Esophagus (tissue), 2 donors: Measurements from ENCODE around the gene CUBN. TPM values are rescaled to one million over a fixed set of nuclear protein-coding genes. Genes with fewer than 3 reads are reported as not detected.
"Not testable (repeated sequence)": the region's sequence is repeated elsewhere in the genome, so short reads cannot be mapped to it uniquely, and the experiment has no call there.

Experiments used
- H3K27ac ChIP-seq, 2 donors: one replicate each; pipeline ENCODE4 v1.5.1; 2013; ENCODE audit warnings: low read depth in 2 of 2, mild to moderate bottlenecking in 2 of 2, inconsistent platforms in 1 of 2, low read length in 1 of 2, moderate library complexity in 1 of 2
- H3K27me3 ChIP-seq, 2 donors: one replicate each; pipeline ENCODE4 v1.6.1; 2013; ENCODE audit warnings: low read length in 2 of 2, control low read depth in 1 of 2, mild to moderate bottlenecking in 1 of 2; ENCODE audit not compliant: insufficient read depth in 2 of 2, control insufficient read depth in 1 of 2
- H3K36me3 ChIP-seq, 2 donors: one replicate each; pipeline ENCODE4 v1.6.1; 2013; ENCODE audit warnings: low read length in 1 of 2; ENCODE audit not compliant: control insufficient read depth in 2 of 2, insufficient read depth in 2 of 2
- H3K4me1 ChIP-seq, 2 donors: one replicate each; pipeline ENCODE4 v1.6.1; 2013; ENCODE audit warnings: low read length in 1 of 2; ENCODE audit not compliant: control insufficient read depth in 2 of 2, insufficient read depth in 2 of 2
- H3K4me3 ChIP-seq, 2 donors: one replicate each; pipeline ENCODE4 v1.5.1; 2013; ENCODE audit warnings: low read length in 2 of 2, mild to moderate bottlenecking in 2 of 2, low read depth in 1 of 2, moderate library complexity in 1 of 2
- H3K9me3 ChIP-seq, 2 donors: one replicate each; pipeline ENCODE4 v1.6.1; 2013; ENCODE audit warnings: mild to moderate bottlenecking in 2 of 2, low read depth in 1 of 2, low read length in 1 of 2, moderate library complexity in 1 of 2; ENCODE audit not compliant: control insufficient read depth in 2 of 2, insufficient read depth in 1 of 2
- WGBS, 2 donors: extraction: QIAGEN DNeasy Blood & Tissue Kit; methylation state at CpG; one replicate each; pipeline ENCODE4 v1.1.7; 2013; 5-methylcytosine and 5-hydroxymethylcytosine counted together
- polyA plus RNA-seq, 2 donors: library from polyadenylated mRNA; stranded (reverse); fragments of 200-250 nt; gene quantifications; one replicate each; pipeline ENCODE4 v1.2.3, GENCODE V29; 2013
- donor health status: healthy with polysubstance abuse.
- donor health status: Bipolar disorder and iron deficiency.

The CUBN gene
- polyA plus RNA-seq, 2 donors = 0.16 to 0.22 TPM

DNA sequence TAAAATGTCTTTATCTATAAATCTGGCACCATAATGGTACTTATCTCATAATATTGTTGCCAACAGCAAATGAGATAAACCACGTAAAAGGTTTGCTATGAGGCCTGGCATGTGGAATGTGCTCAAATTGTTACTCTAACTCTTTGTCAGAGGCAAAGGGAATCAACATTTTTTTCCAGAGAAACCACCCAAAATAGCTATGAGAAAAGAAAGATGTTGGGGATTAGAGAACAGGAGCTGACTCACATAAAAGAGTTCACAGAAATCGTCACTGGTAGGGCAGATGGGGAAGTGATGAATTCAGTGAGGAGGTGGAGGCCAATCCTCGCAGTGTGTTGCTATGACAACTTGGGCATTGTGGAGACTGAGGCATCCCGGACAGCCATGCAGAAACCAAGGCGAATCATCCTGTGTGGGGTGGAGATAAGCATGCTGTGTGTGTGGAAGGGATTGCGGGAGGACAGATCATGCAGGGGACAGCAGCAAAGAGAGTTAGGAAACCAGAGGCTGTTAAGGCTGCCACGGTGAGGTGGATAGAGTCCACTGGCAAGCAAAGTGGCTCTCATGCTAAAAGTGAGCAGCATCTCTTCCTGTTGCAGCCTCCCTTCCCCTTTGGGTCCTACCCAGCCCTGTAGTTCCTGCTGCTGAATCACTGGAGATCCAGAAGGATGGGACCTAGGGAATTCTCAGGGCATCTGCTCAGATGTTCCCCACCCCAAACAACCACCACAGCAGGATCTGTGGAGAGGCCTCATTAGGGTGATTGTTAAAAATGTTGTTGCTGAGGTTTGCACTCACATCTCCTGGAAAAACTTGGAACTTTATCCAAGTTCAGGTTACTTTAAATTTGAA is 103.9 kb downstream of the CUBN start:
- Histone ChIP-seq H3K4me1 (no peaks in the 10 kb centered on the region), H3K27me3 (no peaks in the 10 kb centered on the region), H3K36me3 (no peaks in the 10 kb centered on the region), H3K27ac (peak overlapping the region; percentile 48 to 70), H3K4me3 (no peak overlapping the region), H3K9me3 (no peaks in the 10 kb centered on the region)
- 41 to 53% methylated on average over 7 of the region's 7 CpGs for whole genome bisulfite sequencing, 2 donors

DNA sequence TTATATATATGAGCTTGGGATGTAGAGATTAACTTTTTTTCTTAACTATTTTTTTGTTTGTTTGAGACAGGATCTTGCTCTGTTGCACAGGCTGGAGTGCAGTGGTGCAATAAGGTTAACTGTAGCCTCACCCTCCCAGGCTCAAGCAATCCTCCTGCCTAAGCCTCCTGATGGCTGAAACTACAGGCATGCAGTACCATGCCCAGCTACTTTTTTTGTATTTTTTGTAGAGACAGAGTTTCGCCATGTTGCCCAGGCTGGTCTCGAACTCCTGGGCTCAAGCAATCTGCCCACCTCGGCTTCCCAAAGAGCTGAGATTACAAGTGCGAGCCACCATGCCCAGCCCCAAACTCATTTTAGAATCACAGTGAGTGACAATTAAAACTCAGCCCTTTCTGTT is 105.2 kb downstream of the CUBN start:
- WGBS, 2 donors = 92 to 95% methylated on average over 4 of the region's 4 CpGs
- no peaks in the 10 kb centered on the region for H3K27me3 ChIP-seq

DNA sequence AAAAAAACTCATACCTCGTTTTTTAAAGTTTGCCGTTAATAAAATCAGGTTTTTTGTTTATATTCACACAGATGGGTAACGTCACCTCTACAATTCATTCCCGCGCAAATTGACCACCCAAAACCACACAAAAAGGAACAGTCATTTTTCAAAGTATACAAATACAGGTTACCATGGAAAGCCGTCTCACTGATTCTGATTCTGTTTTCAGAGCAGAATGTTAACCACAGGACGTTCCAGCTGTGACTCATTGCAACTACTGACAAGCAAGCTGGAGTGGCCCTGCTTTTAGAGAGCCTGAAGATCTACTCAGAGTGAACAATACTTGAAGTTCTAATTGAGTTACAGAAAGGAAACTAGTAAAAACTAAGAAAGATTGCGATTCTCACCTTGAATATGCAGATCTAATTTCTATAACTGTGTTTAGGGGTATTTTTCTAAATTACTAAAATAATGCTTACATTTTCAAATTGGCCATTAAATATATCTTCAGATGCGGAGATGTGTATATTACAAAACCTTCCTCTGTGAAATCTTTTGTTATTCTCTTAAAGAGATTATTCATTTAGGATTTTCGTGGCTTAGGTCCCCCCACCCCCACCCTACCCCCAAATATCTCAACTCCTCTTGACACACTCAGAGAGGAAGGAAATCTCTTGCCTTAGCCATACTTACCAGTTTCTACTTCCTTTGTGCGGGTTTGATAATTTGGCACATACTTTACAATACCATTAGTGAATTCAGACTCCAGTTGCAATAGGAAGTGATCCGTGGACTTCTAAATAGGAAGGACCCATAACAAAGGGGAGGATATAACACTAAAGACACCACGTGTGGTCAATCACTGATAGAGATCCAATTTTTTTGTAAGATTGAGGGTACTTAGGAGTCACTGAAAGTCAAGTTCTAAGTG is 106.0 kb downstream of the CUBN start:
- Histone ChIP-seq H3K4me3 (no peak overlapping the region), H3K9me3 (no peaks in the 10 kb centered on the region), H3K36me3 (no peaks in the 10 kb centered on the region), H3K27ac (peak overlapping the region in 1 of 2 donors; percentile 54), H3K27me3 (no peaks in the 10 kb centered on the region), H3K4me1 (no peaks in the 10 kb centered on the region)
- WGBS, 2 donors = 24 to 35% methylated on average over 13 of the region's 13 CpGs

More for the DNA sequence above, 105.2 kb downstream of the CUBN start:
- Histone ChIP-seq H3K4me1 (no peaks in the 10 kb centered on the region), H3K4me3 (no peak overlapping the region), H3K27ac (peak overlapping the region in 1 of 2 donors; percentile 8), H3K9me3 (no peaks in the 10 kb centered on the region), H3K36me3 (no peaks in the 10 kb centered on the region)

DNA sequence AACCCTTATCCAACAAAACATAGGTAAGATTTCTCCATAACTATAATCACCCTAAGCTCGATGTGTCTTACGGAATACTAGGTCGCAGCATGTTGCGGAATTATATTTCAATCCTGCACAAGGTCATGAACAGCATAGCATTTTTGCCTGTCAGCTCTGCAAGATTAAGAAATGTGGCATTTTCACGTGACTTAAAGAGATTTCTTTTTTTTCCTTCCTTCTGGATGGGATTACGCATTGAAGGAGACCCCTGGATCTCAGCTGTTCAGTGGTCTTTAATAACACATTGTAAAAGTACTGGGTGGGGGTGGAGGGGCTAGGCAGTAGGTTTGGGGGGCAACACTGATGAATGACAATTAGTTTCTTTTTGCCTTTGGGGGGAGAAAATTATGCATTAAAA is 106.7 kb downstream of the CUBN start:
- 81 to 82% methylated on average over 6 of the region's 6 CpGs for WGBS, 2 donors

DNA sequence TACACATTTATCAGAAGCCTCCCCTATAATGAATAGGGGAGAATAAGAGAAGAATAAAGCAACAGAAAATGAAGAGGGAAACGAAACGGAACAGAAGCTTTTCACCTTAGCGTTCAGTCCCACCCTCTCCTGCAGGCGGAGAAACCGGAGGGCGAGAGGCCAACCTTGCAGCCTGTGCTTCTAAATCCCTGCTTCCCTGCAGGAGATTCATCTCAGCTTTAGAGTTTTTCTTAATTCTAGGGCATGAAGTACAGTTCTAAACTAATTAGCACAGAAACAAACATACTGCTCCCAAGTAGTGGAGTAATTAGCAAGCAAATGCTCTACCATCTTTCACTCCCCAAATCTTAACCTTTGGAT is 107.2 kb downstream of the CUBN start:
- Histone ChIP-seq H3K27me3 (no peaks in the 10 kb centered on the region), H3K4me3 (no peak overlapping the region), H3K4me1 (no peaks in the 10 kb centered on the region), H3K27ac (no peak overlapping the region), H3K9me3 (no peaks in the 10 kb centered on the region), H3K36me3 (no peaks in the 10 kb centered on the region)
- WGBS, 2 donors = 48 to 58% methylated on average over 6 of the region's 6 CpGs

More for the DNA sequence above, 106.7 kb downstream of the CUBN start:
- Histone ChIP-seq H3K27me3 (no peaks in the 10 kb centered on the region), H3K9me3 (no peaks in the 10 kb centered on the region), H3K4me1 (no peaks in the 10 kb centered on the region), H3K27ac (no peak overlapping the region), H3K36me3 (no peaks in the 10 kb centered on the region), H3K4me3 (no peak overlapping the region)

DNA sequence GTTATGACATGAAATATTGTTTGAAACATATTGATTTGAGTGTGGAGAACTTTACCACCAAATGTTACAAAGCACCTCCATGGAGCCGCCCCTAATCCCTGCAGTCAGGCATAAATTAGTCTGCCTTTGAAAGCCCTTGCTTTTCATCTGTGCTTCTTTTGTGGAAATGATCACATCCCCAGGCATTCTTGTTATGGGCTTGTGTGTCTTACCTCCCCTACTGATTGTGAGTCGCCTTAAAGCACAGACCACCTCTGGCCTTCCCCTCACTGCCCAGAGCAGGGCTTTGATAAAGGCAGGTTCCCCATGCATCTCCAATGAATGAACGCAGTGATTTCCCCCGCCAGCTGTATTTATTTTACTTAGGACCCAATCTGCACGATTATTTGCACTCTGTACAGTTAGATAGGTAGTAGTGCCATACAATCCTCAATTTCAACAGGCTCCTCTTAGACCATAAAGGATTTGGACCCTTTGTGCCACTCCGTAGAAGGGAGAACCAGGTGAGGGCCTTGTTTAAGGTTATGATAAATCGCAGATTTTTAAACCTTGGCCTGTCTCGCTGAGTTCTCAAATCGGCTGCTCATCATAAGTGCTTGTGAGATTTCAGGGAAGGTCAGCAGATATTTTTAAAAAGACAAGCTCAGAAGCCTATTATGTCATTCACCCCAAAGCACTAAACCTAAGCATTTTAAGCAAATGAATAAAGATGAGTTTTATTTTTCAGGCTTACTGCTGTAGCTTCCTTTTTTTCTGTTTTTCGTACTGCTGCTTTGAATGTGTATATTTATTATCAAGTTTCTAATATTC is 107.8 kb downstream of the CUBN start:
- WGBS, 2 donors = 81 to 82% methylated on average over 10 of the region's 10 CpGs
- H3K4me3 ChIP-seq = no peak overlapping the region
- no peaks in the 10 kb centered on the region for H3K4me1 ChIP-seq
- H3K27me3 ChIP-seq = no peaks in the 10 kb centered on the region
- H3K36me3 ChIP-seq = no peaks in the 10 kb centered on the region
- H3K27ac ChIP-seq = no peak overlapping the region
- no peaks in the 10 kb centered on the region for H3K9me3 ChIP-seq

DNA sequence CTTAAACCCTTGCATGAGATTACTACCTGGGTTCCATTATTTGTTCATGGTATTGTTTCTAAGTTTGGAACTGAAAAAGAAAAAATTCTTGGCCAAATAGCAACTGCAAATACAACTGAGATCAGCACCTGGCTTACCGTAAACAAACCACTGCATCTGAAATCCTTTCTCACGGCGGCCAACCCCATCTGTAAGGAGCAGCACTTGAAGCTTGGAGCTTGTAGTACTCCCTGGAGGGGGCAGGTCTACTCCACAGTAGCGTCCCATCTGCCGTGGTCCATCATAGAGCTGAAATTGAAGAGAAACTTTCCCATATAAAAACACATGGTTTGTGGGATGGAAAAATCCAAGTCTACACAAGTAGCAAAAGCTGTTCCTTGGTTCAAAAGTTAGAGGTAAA is 109.9 kb downstream of the CUBN start:
- Histone ChIP-seq H3K36me3 (no peaks in the 10 kb centered on the region), H3K4me1 (no peaks in the 10 kb centered on the region), H3K4me3 (no peak overlapping the region), H3K9me3 (no peaks in the 10 kb centered on the region), H3K27ac (no peak overlapping the region), H3K27me3 (no peaks in the 10 kb centered on the region)
- 83 to 90% methylated on average over 5 of the region's 5 CpGs for WGBS, 2 donors

DNA sequence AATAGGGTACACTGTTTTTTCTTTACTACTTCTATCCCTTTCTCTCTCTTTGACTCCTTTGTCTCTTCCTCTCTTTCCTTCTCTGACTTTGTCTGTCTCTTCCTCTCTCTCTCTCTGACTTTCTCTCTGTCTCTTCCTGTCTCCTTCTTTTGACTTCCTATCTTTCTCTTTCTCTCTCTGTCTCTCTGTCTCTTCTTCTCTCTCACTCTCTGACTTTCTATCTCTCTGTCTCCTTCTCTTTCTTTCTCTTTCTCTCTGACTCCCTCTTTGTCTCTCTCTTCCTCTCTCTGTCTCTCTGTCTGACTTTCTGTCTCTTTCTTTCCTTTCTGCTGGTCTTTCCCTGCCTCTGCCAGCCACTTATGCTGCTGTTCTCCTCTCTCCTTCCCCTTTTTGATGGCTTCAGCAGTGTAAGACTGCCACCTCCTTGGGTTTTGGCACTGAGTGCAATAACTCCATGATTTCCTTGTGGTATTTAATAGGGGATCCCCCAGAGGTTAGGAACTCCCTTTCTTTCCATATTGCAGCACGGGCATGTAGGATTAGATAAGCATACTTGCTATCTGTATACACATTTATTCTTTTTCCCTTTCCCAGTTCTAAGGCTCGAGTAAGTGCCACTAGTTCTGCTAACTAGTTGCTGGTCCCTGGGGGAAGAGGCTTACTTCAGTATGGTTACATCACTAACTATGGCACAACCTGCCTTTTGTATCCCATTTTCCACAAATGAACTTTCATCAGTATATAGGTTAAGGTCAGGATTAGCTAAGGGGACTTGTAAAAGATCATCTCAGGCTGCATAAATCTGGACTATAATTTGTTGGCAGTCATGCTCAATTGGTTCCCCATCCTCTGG is 116.3 kb downstream of the CUBN start:
- H3K36me3 ChIP-seq, H3K4me1 ChIP-seq: not testable (repeated sequence)
- 29 to 46% methylated on average over 2 of the region's 2 CpGs for WGBS, 2 donors

DNA sequence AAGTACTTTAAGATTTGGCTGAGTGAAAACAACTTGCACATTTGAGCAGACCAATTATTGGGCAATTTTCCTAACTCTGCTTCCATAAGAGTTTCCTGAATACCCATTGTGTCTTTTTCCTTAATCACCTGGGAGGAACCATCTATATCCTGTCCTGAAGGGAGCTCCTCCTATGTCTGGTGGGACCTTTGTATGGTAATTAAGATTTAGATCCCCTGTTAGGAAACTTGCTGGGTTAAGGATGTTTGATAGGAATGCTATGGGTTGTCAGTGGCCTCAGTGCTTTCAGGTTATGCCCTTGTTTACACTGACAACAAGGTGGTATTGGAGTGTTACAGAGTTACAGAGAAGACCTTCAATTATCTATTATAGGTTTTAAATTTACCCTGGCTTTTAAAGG is 116.9 kb downstream of the CUBN start:
- H3K27me3 ChIP-seq, H3K27ac ChIP-seq, H3K9me3 ChIP-seq, H3K36me3 ChIP-seq, H3K4me3 ChIP-seq, H3K4me1 ChIP-seq: not testable (repeated sequence)

More for the DNA sequence above, 116.3 kb downstream of the CUBN start:
- not testable (repeated sequence) for H3K27me3 ChIP-seq, H3K4me3 ChIP-seq, H3K27ac ChIP-seq, H3K9me3 ChIP-seq
